ENCODE data around the gene THBS3.

Gene THBS3

DNA sequence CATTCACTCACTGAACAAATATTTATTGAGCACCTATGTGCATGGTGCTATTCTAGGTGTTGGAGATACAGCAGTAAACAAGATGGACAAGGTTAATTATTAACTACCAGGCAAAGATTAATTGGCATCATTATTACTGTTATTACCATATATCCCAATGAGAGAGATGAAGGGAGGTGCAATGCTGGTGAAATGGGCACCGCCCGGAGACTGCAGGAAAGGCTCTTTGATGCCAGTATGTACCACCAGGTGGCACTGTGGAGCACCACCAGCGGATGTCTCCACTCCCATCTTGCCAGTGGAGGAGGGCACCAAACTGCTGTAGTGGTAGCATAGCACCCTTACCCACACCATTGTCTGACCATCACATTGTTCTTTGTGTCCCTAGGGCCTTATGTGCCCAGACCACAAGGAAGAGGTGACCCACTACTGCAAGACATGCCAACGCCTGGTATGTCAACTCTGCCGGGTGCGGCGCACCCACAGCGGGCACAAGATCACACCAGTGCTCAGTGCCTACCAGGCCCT lies 31.1 kb downstream of the THBS3 start:
- ChIA-PET CTCF (interaction anchor here (0.6 to 2.7 kb wide), 7 partner anchors 9 to 88 kb away, joined by 3 to 25 read pairs (median 5); no protein-coding TSS in a partner anchor), POLR2A (ENCODE audit: low non-redundant PET) (interaction anchor here (0.5 kb wide), 1 partner anchor 204 kb away, joined by 3 read pairs; no protein-coding TSS in a partner anchor)
- H3K27ac ChIP-seq: peak overlapping the region; percentile 87
- DNase-seq (ENCODE audit: low spot score): peak; percentile 89
- TF ChIP-seq, protein P1, sequence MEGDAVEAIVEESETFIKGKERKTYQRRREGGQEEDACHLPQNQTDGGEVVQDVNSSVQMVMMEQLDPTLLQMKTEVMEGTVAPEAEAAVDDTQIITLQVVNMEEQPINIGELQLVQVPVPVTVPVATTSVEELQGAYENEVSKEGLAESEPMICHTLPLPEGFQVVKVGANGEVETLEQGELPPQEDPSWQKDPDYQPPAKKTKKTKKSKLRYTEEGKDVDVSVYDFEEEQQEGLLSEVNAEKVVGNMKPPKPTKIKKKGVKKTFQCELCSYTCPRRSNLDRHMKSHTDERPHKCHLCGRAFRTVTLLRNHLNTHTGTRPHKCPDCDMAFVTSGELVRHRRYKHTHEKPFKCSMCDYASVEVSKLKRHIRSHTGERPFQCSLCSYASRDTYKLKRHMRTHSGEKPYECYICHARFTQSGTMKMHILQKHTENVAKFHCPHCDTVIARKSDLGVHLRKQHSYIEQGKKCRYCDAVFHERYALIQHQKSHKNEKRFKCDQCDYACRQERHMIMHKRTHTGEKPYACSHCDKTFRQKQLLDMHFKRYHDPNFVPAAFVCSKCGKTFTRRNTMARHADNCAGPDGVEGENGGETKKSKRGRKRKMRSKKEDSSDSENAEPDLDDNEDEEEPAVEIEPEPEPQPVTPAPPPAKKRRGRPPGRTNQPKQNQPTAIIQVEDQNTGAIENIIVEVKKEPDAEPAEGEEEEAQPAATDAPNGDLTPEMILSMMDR (conservative IDR thresholded peaks at IDR 0.05; ENCODE audit: low read depth): peak; percentile 91

DNA sequence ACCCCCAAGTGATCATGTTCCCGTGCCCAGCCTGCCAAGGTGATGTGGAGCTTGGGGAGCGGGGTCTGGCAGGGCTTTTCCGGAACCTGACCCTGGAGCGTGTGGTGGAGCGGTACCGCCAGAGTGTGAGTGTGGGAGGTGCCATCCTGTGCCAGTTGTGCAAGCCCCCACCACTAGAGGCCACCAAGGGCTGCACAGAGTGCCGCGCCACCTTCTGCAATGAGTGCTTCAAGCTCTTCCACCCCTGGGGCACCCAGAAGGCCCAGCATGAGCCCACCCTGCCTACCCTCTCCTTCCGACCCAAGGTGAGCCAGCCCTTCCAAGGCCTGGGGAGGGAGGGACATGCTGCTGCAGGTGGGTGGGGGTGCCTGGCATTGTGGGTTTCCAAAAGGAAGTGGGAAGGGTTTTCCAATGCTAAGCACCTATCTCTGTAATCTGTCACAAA lies 31.7 kb downstream of the THBS3 start:
- POLR2A ChIA-PET (ENCODE audit: low non-redundant PET): no interaction called here
- DNase-seq (ENCODE audit: low spot score): no peak

DNA sequence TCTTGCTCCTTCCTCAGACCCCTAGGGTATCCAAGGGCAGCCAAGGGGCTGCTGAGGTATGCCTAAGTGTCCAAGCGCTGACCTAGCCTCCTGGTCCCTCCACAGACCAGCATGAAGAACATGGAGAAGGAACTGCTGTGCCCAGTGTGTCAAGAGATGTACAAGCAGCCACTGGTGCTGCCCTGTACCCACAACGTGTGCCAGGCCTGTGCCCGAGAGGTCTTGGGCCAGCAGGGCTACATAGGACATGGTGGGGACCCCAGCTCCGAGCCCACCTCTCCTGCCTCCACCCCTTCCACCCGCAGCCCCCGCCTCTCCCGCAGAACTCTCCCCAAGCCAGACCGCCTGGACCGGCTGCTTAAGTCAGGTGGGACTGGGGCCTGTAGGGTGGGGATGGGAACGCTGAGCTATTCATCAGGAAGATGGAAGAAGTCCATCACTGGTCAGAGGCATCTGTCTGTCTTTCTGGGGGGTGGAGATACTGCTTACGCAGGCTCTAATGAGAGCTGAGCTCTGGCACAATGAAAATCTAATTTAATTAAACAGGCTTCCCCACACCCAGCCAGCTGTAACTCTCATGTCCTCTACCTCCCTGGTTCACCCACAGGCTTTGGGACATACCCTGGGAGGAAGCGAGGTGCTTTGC lies 32.3 kb downstream of the THBS3 start:
- TF ChIP-seq, protein P1 (conservative IDR thresholded peaks at IDR 0.05; ENCODE audit: low read depth): no peak
- ChIA-PET POLR2A (ENCODE audit: low non-redundant PET) (no interaction called here), CTCF (interaction anchor here (0.9 to 2.7 kb wide), 3 partner anchors 18 to 84 kb away, joined by 3 to 25 read pairs (median 3); no protein-coding TSS in a partner anchor)
- DNase-seq (ENCODE audit: low spot score): no peak
- H3K27ac ChIP-seq: peak overlapping the region; percentile 87

More for the DNA sequence above, 31.7 kb downstream of the THBS3 start:
- TF ChIP-seq, protein P1 (conservative IDR thresholded peaks at IDR 0.05; ENCODE audit: low read depth): no peak
- CTCF ChIA-PET: interaction anchor here (0.6 to 2.7 kb wide), 2 partner anchors 9 to 18 kb away, joined by 3 to 25 read pairs; no protein-coding TSS in a partner anchor
- H3K27ac ChIP-seq: peak overlapping the region; percentile 87

DNA sequence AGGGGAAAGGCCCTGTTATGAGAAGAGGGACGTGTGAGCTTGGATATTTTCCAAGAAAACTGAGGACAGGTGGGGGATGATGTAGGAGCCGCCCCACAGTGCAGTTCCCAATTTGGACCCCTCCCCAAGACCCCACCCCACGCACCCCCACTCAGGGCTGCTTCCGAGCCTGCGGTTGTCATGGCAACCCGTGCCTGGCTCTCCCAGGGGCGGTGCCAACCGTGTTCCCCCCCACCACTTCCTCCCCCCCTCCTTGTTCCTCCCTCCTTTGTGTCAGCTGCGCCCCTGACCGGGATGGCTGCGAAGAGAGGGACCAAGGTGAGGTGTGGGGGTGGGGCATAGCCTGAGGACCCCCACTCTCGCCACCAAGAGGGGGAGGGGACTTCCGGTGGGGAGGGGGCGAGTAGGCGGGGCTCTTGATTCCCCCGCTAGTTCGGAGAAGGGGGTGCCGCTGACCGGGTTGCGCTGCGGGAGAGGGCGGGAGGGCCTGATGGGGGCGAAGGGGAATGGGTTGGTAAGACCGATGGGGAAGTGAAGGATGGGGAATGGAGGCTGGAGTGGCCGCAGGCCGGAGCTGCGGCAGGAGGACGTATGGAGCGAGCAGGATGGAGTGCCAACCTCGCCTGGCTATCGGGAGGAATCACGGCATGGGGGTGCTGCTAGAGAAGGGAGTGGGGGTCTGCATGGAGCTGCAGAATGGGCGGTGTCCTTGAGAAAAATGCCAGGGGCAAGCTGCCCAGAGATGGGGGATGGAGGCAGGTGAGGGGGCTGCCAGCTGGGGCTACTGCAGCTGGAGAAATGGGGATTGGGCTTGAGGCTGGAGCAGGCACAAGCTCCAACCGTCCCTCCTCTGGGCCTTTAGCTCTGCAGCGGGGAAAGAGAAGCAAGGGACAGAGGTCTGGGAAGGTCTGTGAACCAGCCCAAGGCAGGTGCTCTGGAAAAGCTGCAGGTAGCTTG lies 33.1 kb downstream of the THBS3 start:
- TF ChIP-seq, protein P1 (conservative IDR thresholded peaks at IDR 0.05; ENCODE audit: low read depth): no peak
- POLR2A ChIA-PET (ENCODE audit: low non-redundant PET): no interaction called here
- peak overlapping the region; percentile 87 for H3K27ac ChIP-seq
- CTCF ChIA-PET: interaction anchor here (0.7 to 2.7 kb wide), 5 partner anchors 19 to 173 kb away, joined by 3 to 25 read pairs (median 3); no protein-coding TSS in a partner anchor
- DNase-seq (ENCODE audit: low spot score): no peak

DNA sequence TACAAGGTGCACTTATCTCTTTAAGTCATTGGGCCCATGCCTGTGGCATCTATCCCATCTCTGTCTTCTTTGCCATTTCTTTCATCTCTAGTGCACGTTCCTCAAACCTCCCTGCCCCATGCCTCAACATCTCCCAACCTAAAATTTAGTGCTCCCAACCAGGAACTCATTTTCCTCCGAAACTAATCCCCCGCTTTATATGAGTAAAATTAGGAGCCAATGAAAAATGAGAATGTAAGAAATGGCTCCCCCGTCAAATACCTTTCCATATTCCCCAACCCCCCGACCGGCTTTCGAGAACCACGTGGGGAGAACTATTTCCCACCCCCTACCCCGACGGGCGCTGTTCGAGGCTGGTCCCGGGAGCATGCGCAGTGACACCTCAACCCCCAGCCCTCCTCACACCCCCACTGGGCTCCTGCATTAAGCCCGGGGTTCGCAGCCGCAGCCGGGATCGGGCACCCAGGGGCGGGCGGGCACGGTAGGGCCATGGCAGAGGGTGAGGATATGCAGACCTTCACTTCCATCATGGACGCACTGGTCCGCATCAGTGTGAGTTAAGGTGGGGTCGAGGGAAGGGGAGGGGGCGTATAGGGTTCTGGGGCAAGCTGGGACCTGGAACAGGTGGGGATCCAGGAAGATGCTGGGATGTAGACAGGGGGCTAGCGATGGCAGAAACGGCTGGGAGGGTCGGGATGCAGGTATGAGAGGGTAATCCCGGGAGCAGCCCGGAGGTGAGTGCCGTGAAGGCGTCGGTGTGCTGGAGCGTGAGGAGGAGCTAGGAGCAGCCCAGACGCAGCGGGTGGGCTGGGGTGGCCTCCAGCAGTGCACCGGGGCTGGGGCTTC lies 34.0 kb downstream of the THBS3 start, which contains the start of gene TRIM46:
Gene TRIM46, plus strand, starts transcription at position 372 of the 846 bp plus-strand sequence. Its CDS starts 118 bp downstream, at position 490.
- ChIA-PET POLR2A (ENCODE audit: low non-redundant PET) (interaction anchor here (0.6 to 1.1 kb wide), 2 partner anchors 39 to 43 kb away, joined by 3 to 7 read pairs; no protein-coding TSS in a partner anchor), CTCF (interaction anchor here (0.6 to 3.7 kb wide), 13 partner anchors 19 to 173 kb away, joined by 3 to 26 read pairs (median 5); partner anchors contain the start of gene EFNA3)
- TF ChIP-seq, protein P1 (conservative IDR thresholded peaks at IDR 0.05; ENCODE audit: low read depth): peak; percentile 65; the same call in 1 of the 2 replicates
- peak within 1 kb of the TSS; percentile 87 for H3K27ac ChIP-seq
- DNase-seq (ENCODE audit: low spot score): peak; percentile 54
